Caco-2 (cell line): Measurements from ENCODE around the gene FGF14. TPM values are rescaled to one million over a fixed set of nuclear protein-coding genes. Genes with fewer than 3 reads are reported as not detected.

Source experiments
- BruUV-seq: library from RNA; stranded (reverse); fragments of 400-500 nt; replicated peaks from 2 replicates; lab custom pipeline; 2021; lab: Mats Ljungman, UMichigan
- CTCF ChIA-PET: fragments of 300-600 bp; sonication (Branson Sonifier 250); formaldehyde crosslinking; loops from one replicate; lab custom pipeline; 2022; ENCODE audit warnings: antibody characterized with exemption; lab: Charles Lee
- POLR2A ChIA-PET: fragments of 300-600 bp; sonication (Branson Sonifier 250); formaldehyde crosslinking; loops from one replicate; lab custom pipeline; 2022; ENCODE audit warnings: antibody characterized with exemption; lab: Charles Lee
- DNase-seq, 2 experiments: peaks; one replicate each; pipeline versions ENCODE4 v3.0.0 to v3.0.0-alpha.2; 2020 to 2022
- H3K27me3 ChIP-seq: replicated peaks from 2 replicates; pipeline ENCODE4 v1.6.0; 2011; ENCODE audit warnings: low read length; ENCODE audit not compliant: control insufficient read depth, insufficient read depth
- H3K36me3 ChIP-seq: 2 replicates; pipeline ENCODE4 v1.5.1; 2011; ENCODE audit warnings: low read length; ENCODE audit not compliant: control insufficient read depth, insufficient read depth
- H3K4me1 ChIP-seq: fragments of 250-450 bp; sonication (Bioruptor Pico); 2 replicates; pipeline ENCODE4 v1.5.1; 2020; ENCODE audit warnings: mild to moderate bottlenecking
- H3K4me3 ChIP-seq: 2 replicates; pipeline ENCODE4 v1.5.1; 2011; ENCODE audit warnings: low read depth, mild to moderate bottlenecking, control low read depth, low read length
- H3K9me3 ChIP-seq: fragments of 250-450 bp; sonication (Bioruptor Pico); 2 replicates; pipeline ENCODE4 v1.5.1; 2020; ENCODE audit warnings: mild to moderate bottlenecking, moderate library complexity
- H3K27ac Mint-ChIP-seq: one replicate; pipeline ENCODE4 v1.8.0; 2022; ENCODE audit warnings: mixed read lengths; ENCODE audit not compliant: unreplicated experiment
- H3K27me3 Mint-ChIP-seq: one replicate; pipeline ENCODE4 v1.8.0; 2022; ENCODE audit warnings: mixed read lengths; ENCODE audit not compliant: insufficient read depth, unreplicated experiment
- H3K36me3 Mint-ChIP-seq: one replicate; pipeline ENCODE4 v1.8.0; 2022; ENCODE audit warnings: mild to moderate bottlenecking, mixed read lengths; ENCODE audit not compliant: insufficient read depth, unreplicated experiment
- H3K4me1 Mint-ChIP-seq: one replicate; pipeline ENCODE4 v1.8.0; 2022; ENCODE audit warnings: low read depth, mixed read lengths; ENCODE audit not compliant: unreplicated experiment
- H3K4me3 Mint-ChIP-seq: one replicate; pipeline ENCODE4 v1.8.0; 2022; ENCODE audit warnings: mild to moderate bottlenecking, moderate library complexity, mixed read lengths; ENCODE audit not compliant: unreplicated experiment
- H3K9me3 Mint-ChIP-seq: one replicate; pipeline ENCODE4 v1.8.0; 2022; ENCODE audit warnings: mixed read lengths; ENCODE audit not compliant: unreplicated experiment
- CTCF ChIP-seq, 2 experiments: fragments of 200-600 bp in 1 of 2; IDR thresholded peaks; 1 replicate in 1 of 2; 2 replicates in 1 of 2; pipeline versions ENCODE4 v1.5.1 to v1.8.0; 2011 to 2022; ENCODE audit warnings: antibody characterized with exemption in 1 of 2, control low read depth in 1 of 2, inconsistent platforms in 1 of 2, low read depth in 1 of 2, low read length in 1 of 2, mild to moderate bottlenecking in 1 of 2, moderate library complexity in 1 of 2; ENCODE audit not compliant: insufficient read depth in 1 of 2, severe bottlenecking in 1 of 2, unreplicated experiment in 1 of 2
- intact Hi-C: fragments of 100-400 bp; cut with micrococcal nuclease; formaldehyde crosslinking; loops from one replicate; pipeline ENCODE4 v1.10.0; 2022; ENCODE audit not compliant: unreplicated experiment
- total RNA-seq: library from RNA; stranded (reverse); gene quantifications from 2 replicates; pipeline ENCODE4 v1.2.3, GENCODE V29; 2022

The FGF14 gene
- total RNA-seq, 1 experiment from 2014 or later, result not detected

GRCh38 chr13:102311901-102312300 lies 89.9 kb downstream of the FGF14 start:
- Histone ChIP-seq H3K9me3 (no peaks in the 10 kb centered on the region), H3K36me3 (no peaks in the 10 kb centered on the region), H3K27me3 (no peaks in the 10 kb centered on the region), H3K4me3 (no peak overlapping the region), H3K4me1 (no peaks in the 10 kb centered on the region)
- CTCF ChIA-PET, result no interaction called here
- peaks cover 15% of the 10 kb centered on the region for H3K27me3 Mint-ChIP-seq
- H3K9me3 Mint-ChIP-seq, result no peaks in the 10 kb centered on the region
- H3K4me1 Mint-ChIP-seq, result no peaks in the 10 kb centered on the region
- no peaks in the 10 kb centered on the region for H3K36me3 Mint-ChIP-seq
- no peak for DNase-seq
- no peak overlapping the region for H3K27ac Mint-ChIP-seq
- no peak overlapping the region for H3K4me3 Mint-ChIP-seq
- intact Hi-C loops, result no loop called here
- BruUV-seq, result no TSS peak
- POLR2A ChIA-PET, result interaction anchor here (0.6 kb wide), 1 partner anchor 145 kb away, joined by 5 read pairs; no protein-coding TSS in a partner anchor
- TF ChIP-seq CTCF (IDR thresholded peaks at IDR 0.05; ENCODE audit: insufficient read depth in 1 of 2, low read depth in 1 of 2, low read length in 1 of 2, severe bottlenecking in 1 of 2, unreplicated experiment in 1 of 2), result no peak

GRCh38 chr13:102311419-102311796 lies 90.4 kb downstream of the FGF14 start:
- no peak overlapping the region for H3K27ac Mint-ChIP-seq
- H3K9me3 Mint-ChIP-seq, result no peaks in the 10 kb centered on the region
- H3K4me3 Mint-ChIP-seq, result no peak overlapping the region
- TF ChIP-seq CTCF (IDR thresholded peaks at IDR 0.05; ENCODE audit: insufficient read depth in 1 of 2, low read depth in 1 of 2, low read length in 1 of 2, severe bottlenecking in 1 of 2, unreplicated experiment in 1 of 2), result no peak
- DNase-seq, result no peak
- no peaks in the 10 kb centered on the region for H3K4me1 Mint-ChIP-seq
- BruUV-seq, result no TSS peak
- Histone ChIP-seq H3K9me3 (no peaks in the 10 kb centered on the region), H3K27me3 (no peaks in the 10 kb centered on the region), H3K36me3 (no peaks in the 10 kb centered on the region), H3K4me1 (no peaks in the 10 kb centered on the region), H3K4me3 (no peak overlapping the region)
- intact Hi-C loops, result no loop called here
- H3K36me3 Mint-ChIP-seq, result no peaks in the 10 kb centered on the region
- CTCF ChIA-PET, result no interaction called here
- peaks cover 13% of the 10 kb centered on the region for H3K27me3 Mint-ChIP-seq
- POLR2A ChIA-PET, result no interaction called here

GRCh38 chr13:102310691-102311418 lies 91.0 kb downstream of the FGF14 start:
- Mint-ChIP-seq H3K4me1 (no peaks in the 10 kb centered on the region), H3K36me3 (no peaks in the 10 kb centered on the region), H3K4me3 (no peak overlapping the region), H3K27me3 (peaks cover 13% of the 10 kb centered on the region), H3K27ac (no peak overlapping the region), H3K9me3 (no peaks in the 10 kb centered on the region)
- H3K4me3 ChIP-seq, result no peak overlapping the region
- no peaks in the 10 kb centered on the region for H3K36me3 ChIP-seq
- DNase-seq, result no peak
- H3K4me1 ChIP-seq, result no peaks in the 10 kb centered on the region
- no peak for TF ChIP-seq CTCF (IDR thresholded peaks at IDR 0.05; ENCODE audit: insufficient read depth in 1 of 2, low read depth in 1 of 2, low read length in 1 of 2, severe bottlenecking in 1 of 2, unreplicated experiment in 1 of 2)
- H3K27me3 ChIP-seq, result no peaks in the 10 kb centered on the region
- POLR2A ChIA-PET, result no interaction called here
- intact Hi-C loops, result no loop called here
- no peaks in the 10 kb centered on the region for H3K9me3 ChIP-seq
- BruUV-seq, result no TSS peak
- CTCF ChIA-PET, result no interaction called here
